Neural cell (in vitro differentiated cells): ENCODE results near the gene PDE11A. TPM values are rescaled to one million over a fixed set of nuclear protein-coding genes. Genes with fewer than 3 reads are reported as not detected.

Source experiments
- H2AFZ ChIP-seq: fragments of 200-600, 300-800 bp; sonication (generic), shearing (Covaris generic); 2 replicates; pipeline ENCODE4 v1.6.0; 2014; ENCODE audit warnings: low read depth, mild to moderate bottlenecking, antibody characterized with exemption, low read length, moderate library complexity
- H3F3A ChIP-seq: fragments of 200-600 bp; shearing (Covaris generic); 2 replicates; pipeline ENCODE4 v1.6.1; 2016; ENCODE audit warnings: mild to moderate bottlenecking, moderate library complexity, mixed read lengths, antibody characterized with exemption, low read length; ENCODE audit not compliant: insufficient read depth, poor library complexity, severe bottlenecking
- H3K27ac ChIP-seq: fragments of 200-600, 300-800 bp; sonication (generic), shearing (Covaris generic); 2 replicates; pipeline ENCODE4 v1.5.1; 2014; ENCODE audit warnings: mild to moderate bottlenecking, low read length, moderate library complexity
- H3K27me3 ChIP-seq: fragments of 300-800, 200-600 bp; sonication (generic), shearing (Covaris generic); 2 replicates; pipeline ENCODE4 v1.6.0; 2014; ENCODE audit warnings: mild to moderate bottlenecking, low read depth, low read length, moderate library complexity; ENCODE audit not compliant: insufficient read depth
- H3K36me3 ChIP-seq: fragments of 300-800, 200-600 bp; sonication (generic), shearing (Covaris generic); 2 replicates; pipeline ENCODE4 v1.5.1; 2014; ENCODE audit warnings: mild to moderate bottlenecking, antibody characterized with exemption, low read length, moderate library complexity; ENCODE audit not compliant: insufficient read depth
- H3K4me2 ChIP-seq: fragments of 300-800, 200-600 bp; sonication (generic), shearing (Covaris generic); 2 replicates; pipeline ENCODE4 v1.6.0; 2014; ENCODE audit warnings: mild to moderate bottlenecking, low read length
- H3K4me3 ChIP-seq: fragments of 300-800, 200-600 bp; sonication (generic), shearing (Covaris generic); 2 replicates; pipeline ENCODE4 v1.5.1; 2014; ENCODE audit warnings: mild to moderate bottlenecking, low read length, moderate library complexity
- H3K79me2 ChIP-seq: fragments of 200-600 bp; shearing (Covaris generic); replicated peaks from 2 replicates; pipeline ENCODE4 v1.6.0; 2014; ENCODE audit warnings: mild to moderate bottlenecking, low read length, moderate library complexity; ENCODE audit not compliant: insufficient read depth
- H3K9ac ChIP-seq: fragments of 300-800, 200-600 bp; sonication (generic), shearing (Covaris generic); 2 replicates; pipeline ENCODE4 v1.6.1; 2016; ENCODE audit warnings: mild to moderate bottlenecking, low read length, mixed read lengths
- H3K9me2 ChIP-seq: fragments of 200-600 bp; shearing (Covaris generic); 2 replicates; pipeline ENCODE4 v1.6.1; 2016; ENCODE audit warnings: mild to moderate bottlenecking, low read length, mixed read lengths; ENCODE audit not compliant: insufficient read depth
- H3K9me3 ChIP-seq: fragments of 200-600, 300-800 bp; sonication (generic), shearing (Covaris generic); 2 replicates; pipeline ENCODE4 v1.6.1; 2016; ENCODE audit warnings: mild to moderate bottlenecking, mixed run types, low read length, moderate library complexity, mixed read lengths
- H4K20me1 ChIP-seq: fragments of 200-600 bp; shearing (Covaris generic); 2 replicates; pipeline ENCODE4 v1.6.1; 2016; ENCODE audit warnings: mild to moderate bottlenecking, mixed run types; ENCODE audit not compliant: insufficient read depth
- EP300 ChIP-seq: fragments of 450-650 bp; conservative IDR thresholded peaks from 2 replicates; pipeline ENCODE4 v1.6.1; 2014; ENCODE audit warnings: antibody characterized with exemption, mild to moderate bottlenecking, moderate library complexity; ENCODE audit not compliant: poor library complexity, severe bottlenecking
- EZH2 ChIP-seq: fragments of 200-600, 300-800 bp; shearing (Covaris generic), sonication (generic); IDR thresholded peaks from 2 replicates; pipeline ENCODE4 v1.6.1; 2014; ENCODE audit warnings: antibody characterized with exemption, low read length, borderline replicate concordance, mild to moderate bottlenecking; ENCODE audit not compliant: insufficient read depth, poor library complexity, severe bottlenecking
- MXI1 ChIP-seq: fragments of 450-650 bp; conservative IDR thresholded peaks from 2 replicates; pipeline ENCODE4 v1.6.1; 2014; ENCODE audit warnings: antibody characterized with exemption, mild to moderate bottlenecking; ENCODE audit not compliant: poor library complexity, severe bottlenecking
- POLR2AphosphoS5 ChIP-seq: IDR thresholded peaks from 2 replicates; pipeline ENCODE4 v1.6.1; 2012
- RAD21 ChIP-seq: fragments of 450-650 bp; conservative IDR thresholded peaks from 2 replicates; pipeline ENCODE4 v1.6.1; 2014; ENCODE audit warnings: antibody characterized with exemption, mild to moderate bottlenecking, moderate library complexity
- SMC3 ChIP-seq: fragments of 450-650 bp; conservative IDR thresholded peaks from 2 replicates; pipeline ENCODE4 v1.6.1; 2014; ENCODE audit warnings: antibody characterized with exemption, mild to moderate bottlenecking, moderate library complexity; ENCODE audit not compliant: poor library complexity
- TAF1 ChIP-seq: IDR thresholded peaks from 2 replicates; pipeline ENCODE4 v1.6.1; 2012; ENCODE audit warnings: low read depth
- polyA plus RNA-seq: library from polyadenylated mRNA; depleted of rRNA; stranded (reverse); fragments of >200 nt; gene quantifications from 2 replicates; pipeline ENCODE4 v1.2.3, GENCODE V29; 2014
- TF ChIP-seq, protein P1 (sequence below): IDR thresholded peaks from 2 replicates; pipeline ENCODE4 v1.6.1; 2012; ENCODE audit warnings: borderline replicate concordance
- TF ChIP-seq, protein P2 (sequence below): fragments of 450-650 bp; IDR thresholded peaks from 2 replicates; pipeline ENCODE4 v1.5.1; 2014; ENCODE audit warnings: antibody characterized with exemption, mild to moderate bottlenecking, moderate library complexity; ENCODE audit not compliant: poor library complexity, severe bottlenecking

PDE11A gene
- polyA plus RNA-seq, 1 donor from 2014 or later: 0.89 TPM

DNA sequence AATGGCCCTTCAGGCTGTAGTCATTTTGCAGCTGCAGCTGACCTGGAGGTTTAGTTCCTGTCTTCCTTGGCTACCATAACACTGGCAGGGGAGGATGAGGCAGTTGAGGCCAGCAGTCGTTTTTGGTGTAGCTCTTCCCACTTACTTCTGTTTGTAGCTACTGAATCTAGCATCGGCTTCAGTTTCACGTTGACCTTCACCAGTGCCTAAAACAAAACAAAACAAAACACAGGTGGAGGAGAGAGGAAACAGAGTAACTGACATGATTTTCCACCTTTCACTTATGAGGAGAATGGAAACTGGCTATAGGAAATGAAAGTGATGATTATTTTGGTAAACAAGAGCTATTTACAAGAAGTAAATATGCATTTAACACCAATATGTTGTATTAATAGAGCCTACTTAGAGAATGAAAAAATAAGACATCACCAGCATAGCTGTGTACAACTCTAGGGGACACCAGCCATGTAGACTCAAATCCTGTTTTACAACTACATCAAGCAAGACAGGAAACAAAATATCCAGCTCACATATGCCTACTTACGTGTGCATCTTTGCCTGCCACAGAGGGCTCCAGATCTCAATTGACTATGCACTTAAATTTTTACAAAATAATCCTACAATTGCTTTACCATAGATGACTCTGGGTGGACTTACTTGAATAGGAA lies 443.1 kb downstream of the PDE11A start:
- H4K20me1 ChIP-seq: no peaks in the 10 kb centered on the region
- H2AFZ ChIP-seq: no peak overlapping the region
- H3K9me2 ChIP-seq: no peaks in the 10 kb centered on the region
- H3F3A ChIP-seq: no peaks in the 10 kb centered on the region
- H3K9ac ChIP-seq: no peak overlapping the region
- no peak overlapping the region for H3K4me3 ChIP-seq
- H3K27me3 ChIP-seq: no peaks in the 10 kb centered on the region
- TF ChIP-seq POLR2AphosphoS5: no peak
- no peak for TF ChIP-seq RAD21
- no peak for TF ChIP-seq SMC3
- TF ChIP-seq MXI1: no peak
- TF ChIP-seq EP300: no peak
- TF ChIP-seq, protein P1, sequence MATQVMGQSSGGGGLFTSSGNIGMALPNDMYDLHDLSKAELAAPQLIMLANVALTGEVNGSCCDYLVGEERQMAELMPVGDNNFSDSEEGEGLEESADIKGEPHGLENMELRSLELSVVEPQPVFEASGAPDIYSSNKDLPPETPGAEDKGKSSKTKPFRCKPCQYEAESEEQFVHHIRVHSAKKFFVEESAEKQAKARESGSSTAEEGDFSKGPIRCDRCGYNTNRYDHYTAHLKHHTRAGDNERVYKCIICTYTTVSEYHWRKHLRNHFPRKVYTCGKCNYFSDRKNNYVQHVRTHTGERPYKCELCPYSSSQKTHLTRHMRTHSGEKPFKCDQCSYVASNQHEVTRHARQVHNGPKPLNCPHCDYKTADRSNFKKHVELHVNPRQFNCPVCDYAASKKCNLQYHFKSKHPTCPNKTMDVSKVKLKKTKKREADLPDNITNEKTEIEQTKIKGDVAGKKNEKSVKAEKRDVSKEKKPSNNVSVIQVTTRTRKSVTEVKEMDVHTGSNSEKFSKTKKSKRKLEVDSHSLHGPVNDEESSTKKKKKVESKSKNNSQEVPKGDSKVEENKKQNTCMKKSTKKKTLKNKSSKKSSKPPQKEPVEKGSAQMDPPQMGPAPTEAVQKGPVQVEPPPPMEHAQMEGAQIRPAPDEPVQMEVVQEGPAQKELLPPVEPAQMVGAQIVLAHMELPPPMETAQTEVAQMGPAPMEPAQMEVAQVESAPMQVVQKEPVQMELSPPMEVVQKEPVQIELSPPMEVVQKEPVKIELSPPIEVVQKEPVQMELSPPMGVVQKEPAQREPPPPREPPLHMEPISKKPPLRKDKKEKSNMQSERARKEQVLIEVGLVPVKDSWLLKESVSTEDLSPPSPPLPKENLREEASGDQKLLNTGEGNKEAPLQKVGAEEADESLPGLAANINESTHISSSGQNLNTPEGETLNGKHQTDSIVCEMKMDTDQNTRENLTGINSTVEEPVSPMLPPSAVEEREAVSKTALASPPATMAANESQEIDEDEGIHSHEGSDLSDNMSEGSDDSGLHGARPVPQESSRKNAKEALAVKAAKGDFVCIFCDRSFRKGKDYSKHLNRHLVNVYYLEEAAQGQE: no peak
- TF ChIP-seq TAF1: no peak
- TF ChIP-seq, protein P2, sequence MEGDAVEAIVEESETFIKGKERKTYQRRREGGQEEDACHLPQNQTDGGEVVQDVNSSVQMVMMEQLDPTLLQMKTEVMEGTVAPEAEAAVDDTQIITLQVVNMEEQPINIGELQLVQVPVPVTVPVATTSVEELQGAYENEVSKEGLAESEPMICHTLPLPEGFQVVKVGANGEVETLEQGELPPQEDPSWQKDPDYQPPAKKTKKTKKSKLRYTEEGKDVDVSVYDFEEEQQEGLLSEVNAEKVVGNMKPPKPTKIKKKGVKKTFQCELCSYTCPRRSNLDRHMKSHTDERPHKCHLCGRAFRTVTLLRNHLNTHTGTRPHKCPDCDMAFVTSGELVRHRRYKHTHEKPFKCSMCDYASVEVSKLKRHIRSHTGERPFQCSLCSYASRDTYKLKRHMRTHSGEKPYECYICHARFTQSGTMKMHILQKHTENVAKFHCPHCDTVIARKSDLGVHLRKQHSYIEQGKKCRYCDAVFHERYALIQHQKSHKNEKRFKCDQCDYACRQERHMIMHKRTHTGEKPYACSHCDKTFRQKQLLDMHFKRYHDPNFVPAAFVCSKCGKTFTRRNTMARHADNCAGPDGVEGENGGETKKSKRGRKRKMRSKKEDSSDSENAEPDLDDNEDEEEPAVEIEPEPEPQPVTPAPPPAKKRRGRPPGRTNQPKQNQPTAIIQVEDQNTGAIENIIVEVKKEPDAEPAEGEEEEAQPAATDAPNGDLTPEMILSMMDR: no peak
- TF ChIP-seq EZH2: no peak
- H3K36me3 ChIP-seq: no peaks in the 10 kb centered on the region
- no peak overlapping the region for H3K27ac ChIP-seq
- H3K4me2 ChIP-seq: no peak overlapping the region
- no peaks in the 10 kb centered on the region for H3K9me3 ChIP-seq
- H3K79me2 ChIP-seq: no peaks in the 10 kb centered on the region

DNA sequence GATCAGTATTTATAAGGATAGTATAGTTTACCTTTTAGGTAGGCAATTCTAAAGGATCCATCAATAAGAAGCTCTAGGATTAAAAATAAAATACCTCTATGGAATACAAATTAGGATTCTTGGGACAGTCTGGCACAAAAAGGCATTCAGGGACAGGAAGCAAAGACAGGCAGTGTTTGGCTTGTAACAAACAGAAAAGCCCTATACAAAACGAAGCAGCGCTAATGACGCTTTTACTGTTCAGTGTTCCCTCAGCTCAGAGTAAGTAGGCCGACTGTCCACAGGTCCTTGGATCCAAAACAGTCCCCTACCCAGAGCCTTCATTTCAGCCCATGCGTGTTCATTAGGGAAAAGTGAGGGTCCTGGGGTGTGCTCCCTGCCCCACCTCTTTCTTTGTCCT lies 443.7 kb downstream of the PDE11A start:
- TF ChIP-seq MXI1: no peak
- no peak for TF ChIP-seq EP300
- TF ChIP-seq SMC3: no peak
- no peak for TF ChIP-seq POLR2AphosphoS5
- no peak for TF ChIP-seq EZH2
- TF ChIP-seq TAF1: no peak
- TF ChIP-seq, protein P2: no peak
- TF ChIP-seq RAD21: no peak
- TF ChIP-seq, protein P1: no peak
- no peaks in the 10 kb centered on the region for H3K36me3 ChIP-seq
- no peaks in the 10 kb centered on the region for H4K20me1 ChIP-seq
- H3K9ac ChIP-seq: no peak overlapping the region
- H3K9me3 ChIP-seq: no peaks in the 10 kb centered on the region
- no peaks in the 10 kb centered on the region for H3K9me2 ChIP-seq
- H3K79me2 ChIP-seq: no peaks in the 10 kb centered on the region
- H3K4me3 ChIP-seq: no peak overlapping the region
- H3K4me2 ChIP-seq: no peak overlapping the region
- no peaks in the 10 kb centered on the region for H3F3A ChIP-seq
- H3K27ac ChIP-seq: no peak overlapping the region
- no peaks in the 10 kb centered on the region for H3K27me3 ChIP-seq
- H2AFZ ChIP-seq: no peak overlapping the region
